Fibroblast of villous mesenchyme (primary cell): ENCODE results near the gene ERAP2. TPM values are rescaled to one million over a fixed set of nuclear protein-coding genes. Genes with fewer than 3 reads are reported as not detected.

Experiments used
- DNase-seq: peaks from one replicate; pipeline ENCODE4 v3.0.0-alpha.2; 2010; ENCODE audit warnings: low read depth
- H3K4me3 ChIP-seq: 2 replicates; pipeline ENCODE4 v1.5.1; 2011; ENCODE audit warnings: low read depth, mild to moderate bottlenecking, low read length
- total RNA-seq: library from RNA; depleted of rRNA; stranded (reverse); fragments of >200 nt; gene quantifications from 2 replicates; pipeline ENCODE4 v1.2.3, GENCODE V29; 2012
- TF ChIP-seq, protein P1 (sequence below): IDR thresholded peaks from 2 replicates; pipeline ENCODE4 v1.5.1; 2012; ENCODE audit warnings: low read depth, mild to moderate bottlenecking, low read length; ENCODE audit not compliant: insufficient read depth

ERAP2 gene
- total RNA-seq, 1 donor, result 64.8 TPM

DNA sequence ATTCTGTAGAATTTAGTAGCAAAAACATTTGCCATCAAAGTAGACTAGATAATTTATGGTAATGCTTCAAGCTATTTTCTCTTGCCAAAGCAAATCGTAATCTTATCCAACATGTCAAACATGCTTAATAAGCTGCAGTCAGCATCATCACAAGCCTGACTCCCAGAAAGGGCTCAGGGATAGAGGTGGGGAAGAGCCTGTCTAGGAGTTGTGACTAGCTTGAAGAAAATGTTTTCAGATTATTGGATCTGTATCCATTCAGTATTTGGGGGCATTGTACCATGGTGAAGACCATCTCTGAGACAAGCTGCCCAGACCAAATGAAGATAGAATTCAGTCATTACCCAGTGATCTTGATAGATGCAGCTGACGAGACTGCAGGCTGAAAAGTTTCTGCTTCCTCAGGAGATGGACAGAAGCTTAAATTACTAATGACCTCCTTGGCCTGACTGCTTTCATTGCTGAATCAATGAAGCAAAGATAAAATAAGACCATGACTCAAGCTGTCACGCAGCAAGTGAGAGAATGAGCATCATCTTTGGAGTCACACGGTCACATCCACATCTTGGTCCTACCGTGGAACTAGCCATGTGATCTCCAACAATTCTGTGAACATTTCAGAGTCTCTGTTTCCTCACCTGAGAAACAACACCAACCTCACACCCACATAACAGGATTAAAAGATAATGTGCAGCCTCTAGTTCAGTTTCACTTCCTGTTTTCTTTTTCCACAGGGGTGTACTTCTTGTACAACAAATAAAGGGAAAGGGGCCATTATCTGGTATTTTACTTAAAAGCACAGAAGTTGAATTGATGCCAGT, 9.4 kb downstream of the ERAP2 start:
- no peak overlapping the region for H3K4me3 ChIP-seq
- TF ChIP-seq, protein P1, sequence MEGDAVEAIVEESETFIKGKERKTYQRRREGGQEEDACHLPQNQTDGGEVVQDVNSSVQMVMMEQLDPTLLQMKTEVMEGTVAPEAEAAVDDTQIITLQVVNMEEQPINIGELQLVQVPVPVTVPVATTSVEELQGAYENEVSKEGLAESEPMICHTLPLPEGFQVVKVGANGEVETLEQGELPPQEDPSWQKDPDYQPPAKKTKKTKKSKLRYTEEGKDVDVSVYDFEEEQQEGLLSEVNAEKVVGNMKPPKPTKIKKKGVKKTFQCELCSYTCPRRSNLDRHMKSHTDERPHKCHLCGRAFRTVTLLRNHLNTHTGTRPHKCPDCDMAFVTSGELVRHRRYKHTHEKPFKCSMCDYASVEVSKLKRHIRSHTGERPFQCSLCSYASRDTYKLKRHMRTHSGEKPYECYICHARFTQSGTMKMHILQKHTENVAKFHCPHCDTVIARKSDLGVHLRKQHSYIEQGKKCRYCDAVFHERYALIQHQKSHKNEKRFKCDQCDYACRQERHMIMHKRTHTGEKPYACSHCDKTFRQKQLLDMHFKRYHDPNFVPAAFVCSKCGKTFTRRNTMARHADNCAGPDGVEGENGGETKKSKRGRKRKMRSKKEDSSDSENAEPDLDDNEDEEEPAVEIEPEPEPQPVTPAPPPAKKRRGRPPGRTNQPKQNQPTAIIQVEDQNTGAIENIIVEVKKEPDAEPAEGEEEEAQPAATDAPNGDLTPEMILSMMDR, result no peak
- DNase-seq, result no peak

DNA sequence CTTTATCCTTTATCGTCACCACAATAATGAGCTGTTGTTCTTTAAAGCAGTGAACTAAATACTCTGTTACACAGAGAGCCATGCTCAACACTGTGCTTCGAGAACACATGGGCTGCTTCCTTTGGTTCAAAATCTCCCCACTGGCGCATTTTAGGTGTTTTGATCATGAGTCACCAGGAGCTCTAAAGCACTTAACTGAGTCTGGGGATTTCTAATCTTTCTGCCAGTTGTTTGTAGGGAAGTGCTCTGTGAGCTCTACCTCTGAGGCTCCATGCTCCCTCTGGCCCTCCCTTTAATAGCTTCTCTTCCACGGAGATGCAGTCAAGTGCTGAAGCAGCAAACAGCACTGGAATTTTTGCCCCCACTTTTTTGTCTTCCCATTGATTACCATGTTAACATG, 17.0 kb downstream of the ERAP2 start:
- no peak overlapping the region for H3K4me3 ChIP-seq
- peak; percentile 75 for DNase-seq
- TF ChIP-seq, protein P1, result no peak

DNA sequence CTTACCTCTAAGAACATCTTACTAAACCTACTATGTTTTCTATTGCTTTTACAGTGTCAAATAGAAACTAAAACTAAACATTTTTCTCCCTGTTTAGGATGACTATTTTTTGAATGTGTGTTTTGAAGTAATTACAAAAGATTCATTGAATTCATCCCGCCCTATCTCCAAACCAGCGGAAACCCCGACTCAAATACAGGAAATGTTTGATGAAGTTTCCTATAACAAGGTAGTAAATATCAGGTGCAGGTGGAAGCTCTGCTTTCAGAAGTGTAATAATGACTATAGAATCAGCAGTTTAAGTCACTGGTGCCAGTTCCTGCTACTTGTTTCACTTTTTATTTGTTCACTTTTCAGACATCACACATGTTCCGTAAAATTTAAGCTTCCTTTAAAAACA, 20.0 kb downstream of the ERAP2 start:
- TF ChIP-seq, protein P1, result no peak
- no peak overlapping the region for H3K4me3 ChIP-seq
- DNase-seq, result no peak

DNA sequence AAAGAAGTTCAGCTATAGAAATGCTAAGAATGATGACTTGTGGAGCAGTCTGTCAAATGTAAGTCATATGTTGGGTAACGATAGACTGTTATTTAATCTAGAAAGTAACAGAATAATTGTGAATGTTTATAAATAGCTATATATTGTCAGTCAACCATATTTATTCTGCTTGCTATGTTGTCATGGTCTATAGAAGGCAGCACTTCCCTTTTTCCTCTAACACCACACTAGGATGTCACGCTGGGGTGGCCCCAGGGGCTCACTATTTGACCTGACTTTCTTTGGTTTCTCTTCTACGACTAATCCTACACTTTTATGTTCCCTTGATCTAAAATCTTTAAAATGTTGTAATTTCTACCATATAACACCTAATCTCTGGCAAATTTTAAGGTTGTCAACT, 20.5 kb downstream of the ERAP2 start:
- H3K4me3 ChIP-seq, result no peak overlapping the region

DNA sequence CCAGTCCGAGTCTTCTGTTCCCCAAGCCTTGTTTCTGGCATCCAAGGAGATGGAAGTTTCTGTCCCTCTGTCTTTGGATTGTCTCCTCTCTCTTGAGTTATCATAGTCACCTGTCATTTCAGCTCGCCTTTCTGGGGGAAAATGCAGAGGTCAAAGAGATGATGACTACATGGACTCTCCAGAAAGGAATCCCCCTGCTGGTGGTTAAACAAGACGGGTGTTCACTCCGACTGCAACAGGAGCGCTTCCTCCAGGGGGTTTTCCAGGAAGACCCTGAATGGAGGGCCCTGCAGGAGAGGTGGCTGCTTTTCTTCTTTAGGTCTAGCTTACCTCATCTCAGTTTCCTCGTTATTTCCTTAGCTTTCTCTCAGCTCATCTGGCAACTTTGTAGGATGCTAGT, 25.1 kb downstream of the ERAP2 start:
- TF ChIP-seq, protein P1, result peak; percentile 27
- no peak overlapping the region for H3K4me3 ChIP-seq
- DNase-seq, result no peak

More for the DNA sequence above, 20.5 kb downstream of the ERAP2 start:
- no peak for DNase-seq
- TF ChIP-seq, protein P1, result no peak

DNA sequence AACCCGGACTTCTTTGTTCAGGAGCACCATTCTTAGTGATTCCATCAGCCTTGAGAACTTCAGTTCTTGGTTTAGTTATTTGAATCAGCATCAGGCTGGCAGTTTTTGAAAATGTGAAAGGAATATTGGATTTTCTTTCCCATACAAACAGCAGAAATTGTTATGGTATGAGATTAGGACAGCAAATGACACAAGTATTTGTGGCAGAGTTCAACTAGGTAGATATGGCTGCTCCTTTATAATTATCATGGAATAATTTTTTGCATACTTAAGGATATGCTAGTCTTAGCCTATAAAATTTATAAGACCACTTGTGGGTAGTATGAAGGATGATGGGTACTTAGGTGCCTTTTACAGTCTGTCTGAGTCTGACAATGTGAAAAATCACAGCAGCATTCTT, 25.5 kb downstream of the ERAP2 start:
- H3K4me3 ChIP-seq, result no peak overlapping the region
- TF ChIP-seq, protein P1, result no peak
- DNase-seq, result no peak
